SK-N-SH (cell line): ENCODE data around the gene ABCC5. TPM values are rescaled to one million over a fixed set of nuclear protein-coding genes. Genes with fewer than 3 reads are reported as not detected.

ENCODE experiments used
- CTCF ChIA-PET: fragments of 300-600, 350-600 bp; formaldehyde crosslinking; extraction: SDS; loops from one replicate; lab custom pipeline; 2021; lab: Yijun Ruan, JAX
- POLR2A ChIA-PET: fragments of 350-600 bp; sonication (Branson Sonifier 250); formaldehyde crosslinking; extraction: SDS; loops from one replicate; lab custom pipeline; 2020; ENCODE audit warnings: antibody characterized with exemption, inconsistent platforms; lab: Yijun Ruan, JAX
- DNase-seq: peaks from one replicate; pipeline ENCODE4 v3.0.0; 2012
- H2AFZ ChIP-seq: fragments of 200-600 bp; sonication (generic); 2 replicates; pipeline ENCODE4 v1.8.1; 2016; ENCODE audit warnings: antibody characterized with exemption, mild to moderate bottlenecking, low read depth
- H3F3A ChIP-seq: fragments of 200-600 bp; sonication (generic); replicated peaks from 2 replicates; pipeline ENCODE3; 2016; ENCODE audit warnings: antibody characterized with exemption, mild to moderate bottlenecking; ENCODE audit not compliant: insufficient read depth
- H3K27ac ChIP-seq, 2 experiments: fragments of 200-500 bp in 1 of 2; fragments of 200-600 bp in 1 of 2; sonication (Bioruptor generic) in 1 of 2; sonication (generic), shearing (Covaris generic) in 1 of 2; 2 replicates each; pipeline versions ENCODE4 v1.5.1 to v1.6.1; 2014 to 2016; ENCODE audit warnings: low read depth in 2 of 2, inconsistent platforms in 1 of 2, low read length in 1 of 2, mild to moderate bottlenecking in 1 of 2, mixed read lengths in 1 of 2
- H3K27me3 ChIP-seq: fragments of 200-600 bp; sonication (generic), shearing (Covaris generic); 2 replicates; pipeline ENCODE4 v1.6.1; 2016; ENCODE audit warnings: mixed run types; ENCODE audit not compliant: insufficient read depth
- H3K36me3 ChIP-seq, 2 experiments: fragments of 200-500 bp in 1 of 2; fragments of 200-600 bp in 1 of 2; sonication (Bioruptor generic) in 1 of 2; sonication (generic) in 1 of 2; replicated peaks in 1 of 2; 2 replicates each; pipeline versions ENCODE3 to v1.5.1; 2014 to 2016; ENCODE audit warnings: low read length in 1 of 2, mild to moderate bottlenecking in 1 of 2; ENCODE audit not compliant: insufficient read depth in 2 of 2, control insufficient read depth in 1 of 2
- H3K4me1 ChIP-seq, 2 experiments: fragments of 200-500 bp in 1 of 2; fragments of 200-600 bp in 1 of 2; sonication (Bioruptor generic) in 1 of 2; sonication (generic), shearing (Covaris generic) in 1 of 2; 2 replicates each; pipeline versions ENCODE4 v1.5.1 to v1.6.1; 2014 to 2016; ENCODE audit warnings: low read depth in 1 of 2, low read length in 1 of 2, mixed run types in 1 of 2; ENCODE audit not compliant: insufficient read depth in 2 of 2, control insufficient read depth in 1 of 2
- H3K4me2 ChIP-seq: fragments of 200-600 bp; sonication (generic), shearing (Covaris generic); 2 replicates; pipeline ENCODE4 v1.6.1; 2017; ENCODE audit warnings: mixed run types
- H3K4me3 ChIP-seq, 2 experiments: fragments of 200-500 bp in 1 of 2; fragments of 200-600 bp in 1 of 2; sonication (Bioruptor generic) in 1 of 2; sonication (generic), shearing (Covaris generic) in 1 of 2; 2 replicates each; pipeline versions ENCODE4 v1.5.1 to v1.8.1; 2014 to 2016; ENCODE audit warnings: low read depth in 2 of 2, inconsistent platforms in 1 of 2, low read length in 1 of 2, mild to moderate bottlenecking in 1 of 2, mixed read lengths in 1 of 2, moderate library complexity in 1 of 2
- H3K79me2 ChIP-seq: fragments of 200-600 bp; sonication (generic); 2 replicates; pipeline ENCODE4 v1.8.1; 2017; ENCODE audit warnings: mild to moderate bottlenecking; ENCODE audit not compliant: insufficient read depth
- H3K9ac ChIP-seq: fragments of 200-600 bp; sonication (generic); 2 replicates; pipeline ENCODE4 v1.6.1; 2017; ENCODE audit warnings: mixed run types
- H3K9me2 ChIP-seq: fragments of 200-600 bp; sonication (generic); 2 replicates; pipeline ENCODE4 v1.6.1; 2017; ENCODE audit warnings: mixed run types
- H3K9me3 ChIP-seq: fragments of 200-600 bp; sonication (generic); 2 replicates; pipeline ENCODE4 v1.6.1; 2017; ENCODE audit warnings: mixed run types, mild to moderate bottlenecking, moderate library complexity
- H4K20me1 ChIP-seq: fragments of 200-600 bp; sonication (generic); 2 replicates; pipeline ENCODE4 v1.6.1; 2017; ENCODE audit warnings: mild to moderate bottlenecking, mixed run types; ENCODE audit not compliant: insufficient read depth
- CHD2 ChIP-seq: fragments of 150-350 bp; IDR thresholded peaks from 2 replicates; pipeline ENCODE4 v1.6.1; 2018; ENCODE audit warnings: low read length; ENCODE audit not compliant: partially characterized antibody
- ELF1 ChIP-seq: IDR thresholded peaks from 2 replicates; pipeline ENCODE4 v1.4.0; 2012
- FOXM1 ChIP-seq: IDR thresholded peaks from 2 replicates; pipeline ENCODE4 v1.4.0; 2012; ENCODE audit warnings: low read depth, mild to moderate bottlenecking
- IRF3 ChIP-seq: fragments of 150-350 bp; IDR thresholded peaks from 2 replicates; pipeline ENCODE4 v1.6.1; 2016; ENCODE audit warnings: mild to moderate bottlenecking, low read depth, low read length
- NFIC ChIP-seq: IDR thresholded peaks from 2 replicates; pipeline ENCODE4 v1.4.0; 2012; ENCODE audit warnings: borderline replicate concordance
- NRF1 ChIP-seq: IDR thresholded peaks from 2 replicates; pipeline ENCODE4 v1.6.1; 2012; ENCODE audit warnings: low read depth, mild to moderate bottlenecking, low read length
- RAD21 ChIP-seq: IDR thresholded peaks from 2 replicates; pipeline ENCODE4 v1.6.1; 2012; ENCODE audit warnings: mild to moderate bottlenecking, low read length
- REST ChIP-seq: IDR thresholded peaks from 2 replicates; pipeline ENCODE4 v1.6.1; 2012; ENCODE audit warnings: mild to moderate bottlenecking, low read depth, low read length, moderate library complexity
- RXRA ChIP-seq: IDR thresholded peaks from 2 replicates; pipeline ENCODE4 v1.4.0; 2012; ENCODE audit warnings: low read depth, mild to moderate bottlenecking, borderline replicate concordance
- SIN3A ChIP-seq: IDR thresholded peaks from 2 replicates; pipeline ENCODE4 v1.6.1; 2012; ENCODE audit warnings: low read depth, mild to moderate bottlenecking, low read length, moderate library complexity, borderline replicate concordance
- TEAD4 ChIP-seq: IDR thresholded peaks from 2 replicates; pipeline ENCODE4 v1.4.0; 2012; ENCODE audit warnings: mild to moderate bottlenecking, borderline replicate concordance; ENCODE audit not compliant: insufficient read depth
- WGBS: methylation state at CpG from one replicate; pipeline ENCODE4 v1.1.6; 2017; ENCODE audit warnings: low lambda C conversion rate; 5-methylcytosine and 5-hydroxymethylcytosine counted together
- polyA plus RNA-seq, 3 experiments: library from polyadenylated mRNA; depleted of rRNA; stranded (reverse); fragments of >200 nt; gene quantifications; 2 replicates each; pipeline ENCODE4 v1.2.3, GENCODE V29; 2012

The ABCC5 gene
- polyA plus RNA-seq, 1 of the 3 experiments (the other 2 are of a cell fraction), result 25.9 TPM

- H3K9ac ChIP-seq, result no peak overlapping the region
- no peak for DNase-seq
- H2AFZ ChIP-seq, result no peak overlapping the region
- no peak overlapping the region for H3K4me2 ChIP-seq
- H3K36me3 ChIP-seq, result peaks cover 20 to 24% of the 10 kb centered on the region in 2 experiments
- H3K27ac ChIP-seq, result no peak overlapping the region
- H3K27me3 ChIP-seq, result no peaks in the 10 kb centered on the region
- no peaks in the 10 kb centered on the region for H3K79me2 ChIP-seq
- H3F3A ChIP-seq, result peaks cover 3% of the 10 kb centered on the region
- ChIA-PET CTCF (no interaction called here), POLR2A (no interaction called here)
- no peaks in the 10 kb centered on the region for H3K9me2 ChIP-seq
- no peaks in the 10 kb centered on the region for H3K9me3 ChIP-seq
- no peaks in the 10 kb centered on the region for H3K4me1 ChIP-seq
- H3K4me3 ChIP-seq, result no peak overlapping the region
- no peaks in the 10 kb centered on the region for H4K20me1 ChIP-seq
- whole genome bisulfite sequencing, result 85% methylated on average over 4 of the region's 4 CpGs
- TF ChIP-seq ELF1 (no peak), IRF3 (no peak), FOXM1 (no peak)
These were observed 58.9 kb downstream of the ABCC5 start for GRCh38 chr3:183958775-183959174.

- Histone ChIP-seq H3K4me1 (no peaks in the 10 kb centered on the region), H3K36me3 (peaks cover 20 to 22% of the 10 kb centered on the region in 2 experiments), H3F3A (peaks cover 3% of the 10 kb centered on the region), H3K9me2 (no peaks in the 10 kb centered on the region), H3K4me2 (no peak overlapping the region), H2AFZ (no peak overlapping the region), H3K9me3 (no peaks in the 10 kb centered on the region), H3K9ac (no peak overlapping the region), H3K27me3 (no peaks in the 10 kb centered on the region), H3K27ac (no peak overlapping the region), H4K20me1 (no peaks in the 10 kb centered on the region), H3K79me2 (no peaks in the 10 kb centered on the region), H3K4me3 (no peak overlapping the region)
- ChIA-PET CTCF (no interaction called here), POLR2A (no interaction called here)
- TF ChIP-seq RAD21, result no peak
- TF ChIP-seq TEAD4, result no peak
- TF ChIP-seq ELF1, result no peak
- no peak for TF ChIP-seq SIN3A
- no peak for TF ChIP-seq NFIC
- no peak for TF ChIP-seq NRF1
- no peak for TF ChIP-seq REST
- no peak for TF ChIP-seq RXRA
- no peak for TF ChIP-seq FOXM1
- no peak for TF ChIP-seq CHD2
- 91% methylated on average over 3 of the region's 3 CpGs for WGBS
- DNase-seq, result no peak
These were observed 59.5 kb downstream of the ABCC5 start for GRCh38 chr3:183958226-183958625.
